ENCODE data around the gene ATG4B. TPM values are rescaled to one million over a fixed set of nuclear protein-coding genes. Genes with fewer than 3 reads are reported as not detected.
A peak's percentile ranks its signal among the peaks of the same experiment; 100 is the strongest.

Gene ATG4B
- total and polyA plus RNA-seq, 2 of the 8 experiments (the other 6 are each of a cell fraction or from before 2014, with no cell fraction given): 103 to 155 TPM

DNA sequence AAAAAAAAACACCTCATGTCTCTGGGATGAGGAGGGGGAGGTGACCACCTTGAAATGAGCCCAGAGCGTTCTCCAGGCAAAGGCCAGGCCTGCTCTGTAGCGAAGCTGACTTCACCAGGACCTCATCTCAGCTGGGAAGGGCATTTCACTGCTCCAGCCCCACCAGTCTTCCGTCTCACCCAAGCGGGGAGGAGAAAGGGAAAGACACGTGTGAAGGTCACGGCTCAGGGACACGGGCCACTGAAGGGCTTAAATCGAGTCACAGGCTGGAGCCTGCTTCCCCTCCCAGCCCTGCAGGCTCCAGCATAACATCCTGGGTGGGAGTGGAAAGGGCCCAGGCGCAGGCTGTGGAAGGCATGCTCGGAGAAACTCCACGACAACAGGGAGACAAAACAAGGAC is 18.7 kb upstream of the ATG4B start:
- no peak overlapping the region for H3K4me3 ChIP-seq (ENCODE audit: extremely low read depth in 1 of 4, insufficient read depth in 2 of 4, low read depth in 3 of 4, low read length in 4 of 4)
- H3K14ac ChIP-seq (ENCODE audit: insufficient read length): no peak overlapping the region
- ChIA-PET CTCF (ENCODE audit: partially characterized antibody) (interaction anchor here (1.0 to 1.4 kb wide), 3 partner anchors 12 to 84 kb away, joined by 3 to 4 read pairs (median 3); no protein-coding TSS in a partner anchor), POLR2A (ENCODE audit: partially characterized antibody) (interaction anchor here (1.5 to 2.3 kb wide), 2 partner anchors 10 to 19 kb away, joined by 5 to 7 read pairs; partner anchors contain the start of genes ATG4B and THAP4)
- H4K5ac ChIP-seq (ENCODE audit: insufficient read length, low read depth, low read length): no peak overlapping the region
- no peak overlapping the region for H2BK120ac ChIP-seq (replicated peaks; ENCODE audit: low read depth, low read length)
- H3K4ac ChIP-seq (replicated peaks; ENCODE audit: insufficient read length, low read depth, low read length): no peak overlapping the region
- peak overlapping the region; percentile 39; the same call in 1 of the 2 replicates for H2AK5ac ChIP-seq (ENCODE audit: low read depth, low read length)
- peak overlapping the region; percentile 18; the same call in 1 of the 2 replicates for H2BK5ac ChIP-seq (ENCODE audit: low read depth, low read length)
- H3K18ac ChIP-seq (ENCODE audit: extremely low read depth, low read length): no peak overlapping the region
- H4K20me1 ChIP-seq (replicated peaks in 1 of 2; ENCODE audit: control insufficient read depth in 1 of 2, insufficient read depth in 2 of 2, low read length in 2 of 2): peaks cover 0 to 6% of the 10 kb centered on the region in 2 experiments
- H3K27me3 ChIP-seq (replicated peaks in 1 of 4; ENCODE audit: control insufficient read depth in 3 of 4, extremely low read depth in 1 of 4, insufficient read depth in 3 of 4, low read length in 3 of 4): no peaks in the 10 kb centered on the region
- DNase-seq (ENCODE audit: low read depth in 1 of 2, low spot score in 2 of 2) (no peak), FAIRE-seq (no peak)
- H3K9ac ChIP-seq (replicated peaks in 1 of 4; ENCODE audit: extremely low read depth in 1 of 4, low read depth in 3 of 4, low read length in 3 of 4): no peak overlapping the region
- H3K27ac ChIP-seq (ENCODE audit: low read depth, low read length): no peak overlapping the region
- peaks cover 4% of the 10 kb centered on the region; the same call in 1 of the 2 replicates for H3K23me2 ChIP-seq (ENCODE audit: low read depth, low read length)
- H2BK20ac ChIP-seq (ENCODE audit: low read length): no peak overlapping the region
- no peaks in the 10 kb centered on the region for H3K9me3 ChIP-seq (ENCODE audit: insufficient read depth in 2 of 2, low read depth in 1 of 2, low read length in 1 of 2)
- 0 out of 2 replicates have a peak overlapping the region, but pooled peaks have one; percentile 81 for H2BK12ac ChIP-seq (ENCODE audit: low read depth, low read length)
- no peak overlapping the region for H3K4me2 ChIP-seq (ENCODE audit: insufficient read depth in 1 of 2, low read depth in 2 of 2, low read length in 2 of 2)
- H3K23ac ChIP-seq (ENCODE audit: insufficient read length): no peak overlapping the region
- no peak overlapping the region for H3K56ac ChIP-seq (replicated peaks; ENCODE audit: insufficient read length, low read depth, low read length)
- no peak overlapping the region for H4K91ac ChIP-seq (replicated peaks; ENCODE audit: insufficient read length, low read length)
- H3K4me1 ChIP-seq (replicated peaks in 1 of 4; ENCODE audit: control insufficient read depth in 3 of 4, insufficient read depth in 4 of 4, low read length in 3 of 4): peaks cover 0 to 6% (median 2%) of the 10 kb centered on the region in 4 experiments; a peak in 5 of 7 replicates
- H3K36me3 ChIP-seq (ENCODE audit: control insufficient read depth in 2 of 4, insufficient read depth in 4 of 4, low read length in 3 of 4): no peaks in the 10 kb centered on the region
- H4K8ac ChIP-seq (ENCODE audit: extremely low read depth, insufficient read depth, low read length): peak overlapping the region; percentile 39; the same call in 1 of the 2 replicates
- H3K79me2 ChIP-seq (ENCODE audit: control insufficient read depth in 1 of 2, insufficient read depth in 2 of 2, low read length in 2 of 2): peaks cover 2 to 25% of the 10 kb centered on the region in 2 experiments; a peak in 2 of 4 replicates
- H2AFZ ChIP-seq (ENCODE audit: low read length): no peak overlapping the region
- peaks cover 12% of the 10 kb centered on the region for H3K79me1 ChIP-seq (ENCODE audit: low read depth, low read length)
- no peak overlapping the region for H2BK15ac ChIP-seq (ENCODE audit: low read length)
- 86% methylated on average over 6 of the region's 11 CpGs; no CpG with 5 or more reads in 1 of the 2 experiments for WGBS, 2 experiments (ENCODE audit: extremely low coverage in 1 of 2, insufficient coverage in 1 of 2, insufficient read length in 1 of 2, insufficient replicate concordance in 2 of 2, low coverage in 1 of 2, low lambda C conversion rate in 2 of 2, missing lambda C conversion rate in 1 of 2)
- TF ChIP-seq CEBPB (IDR thresholded peaks at IDR 0.05; ENCODE audit: low read depth, low read length) (no peak), CBX8 (IDR thresholded peaks at IDR 0.05; ENCODE audit: borderline replicate concordance, low read depth, low read length) (no peak), POU5F1 (IDR thresholded peaks at IDR 0.05; ENCODE audit: low read depth, low read length) (no peak), HDAC2 (IDR thresholded peaks at IDR 0.05; ENCODE audit: borderline replicate concordance in 1 of 2, low read depth in 2 of 2, low read length in 2 of 2) (no peak), BRCA1 (IDR thresholded peaks at IDR 0.05; ENCODE audit: low read depth, low read length) (no peak), KDM4A (IDR thresholded peaks at IDR 0.05; ENCODE audit: low read depth, low read length, severe bottlenecking) (no peak)

Data from H1 (cell line).